GM23338 (cell line): ENCODE results near the gene NR1D1.

Experiments used
- CREB1 ChIP-seq: fragments of 250-450 bp; sonication (Bioruptor Pico); IDR thresholded peaks from 2 replicates; pipeline ENCODE4 v1.5.0; 2020; ENCODE audit warnings: low read depth, mild to moderate bottlenecking, moderate library complexity
- CTCF ChIP-seq, 2 experiments: fragments of 200-600 bp in 1 of 2; sonication (generic) in 1 of 2; conservative IDR thresholded peaks; 2 replicates each; pipeline versions ENCODE4 v1.5.1 to v1.6.1; 2016 to 2017; ENCODE audit warnings: antibody characterized with exemption in 2 of 2, low read depth in 2 of 2, mild to moderate bottlenecking in 2 of 2, moderate library complexity in 1 of 2
- EZH2 ChIP-seq: fragments of 200-600 bp; sonication (generic); IDR thresholded peaks from one replicate; pipeline ENCODE4 v1.8.0; 2017; ENCODE audit warnings: antibody characterized with exemption, mild to moderate bottlenecking, low read depth; ENCODE audit not compliant: unreplicated experiment
- EZH2phosphoT487 ChIP-seq: fragments of 200-600 bp; sonication (generic); IDR thresholded peaks from one replicate; pipeline ENCODE4 v1.8.1; 2018; ENCODE audit warnings: antibody characterized with exemption; ENCODE audit not compliant: unreplicated experiment
- NANOG ChIP-seq: IDR thresholded peaks from 2 replicates; pipeline ENCODE4 v1.6.1; 2016; ENCODE audit warnings: antibody characterized with exemption, borderline replicate concordance
- POLR2AphosphoS5 ChIP-seq: IDR thresholded peaks from 2 replicates; pipeline ENCODE4 v1.6.1; 2016; ENCODE audit warnings: antibody characterized with exemption, low read depth
- TF ChIP-seq, protein P1 (sequence below): fragments of 250-450 bp; sonication (Bioruptor Pico); IDR thresholded peaks from 2 replicates; pipeline ENCODE4 v1.5.0; 2020; ENCODE audit warnings: mild to moderate bottlenecking, moderate library complexity
- TF ChIP-seq, protein P2 (sequence below): IDR thresholded peaks from one replicate; pipeline ENCODE4 v1.6.1; 2018; ENCODE audit warnings: antibody characterized with exemption; ENCODE audit not compliant: unreplicated experiment

DNA sequence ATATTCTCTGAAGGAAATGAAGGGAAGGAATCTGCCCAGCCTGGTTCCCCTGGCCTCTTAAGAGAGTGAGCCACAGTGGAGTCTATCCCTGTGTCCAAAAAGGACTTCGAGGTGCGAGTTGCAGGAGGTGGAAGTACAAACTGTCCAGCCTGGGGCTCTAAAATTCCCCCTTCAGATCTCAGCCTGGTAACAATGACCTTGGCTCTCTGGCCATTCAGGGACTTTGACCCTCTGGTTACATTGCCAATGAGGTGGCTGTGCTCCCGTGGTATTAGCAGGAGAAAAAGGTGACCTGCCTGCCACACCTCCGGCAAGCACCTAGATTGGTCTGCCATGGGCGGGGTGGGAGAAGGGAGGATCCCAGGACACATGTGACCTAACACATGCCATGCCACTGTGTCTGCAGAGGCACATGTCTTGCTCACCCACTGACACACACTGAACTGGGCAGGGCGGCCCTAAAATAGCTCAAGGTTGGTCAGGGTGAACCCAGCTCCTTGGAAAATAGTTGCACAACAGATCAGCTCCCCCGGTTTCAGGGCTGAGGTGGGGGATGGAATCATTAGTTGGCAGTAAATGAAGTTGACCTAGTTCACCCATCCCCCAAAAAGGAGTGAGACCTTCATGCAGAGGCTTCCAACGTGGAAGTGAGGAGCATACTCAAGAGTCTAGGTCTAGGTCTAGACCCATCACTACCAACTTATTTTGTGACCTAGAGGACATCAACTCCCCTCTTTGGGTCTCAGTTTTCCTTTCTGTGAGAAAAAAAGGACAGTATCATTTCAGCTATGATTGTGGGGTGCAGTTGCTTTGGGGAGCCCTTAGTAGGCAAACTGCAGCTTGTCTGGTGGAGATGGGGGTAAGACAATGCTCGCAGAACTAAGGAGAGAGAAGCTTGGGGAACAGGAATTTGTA, 2.2 kb downstream of the NR1D1 start:
- no peak for TF ChIP-seq EZH2
- no peak for TF ChIP-seq NANOG
- no peak for TF ChIP-seq CTCF (conservative IDR thresholded peaks at IDR 0.05; ENCODE audit: low read depth in 2 of 2)
- TF ChIP-seq, protein P1, sequence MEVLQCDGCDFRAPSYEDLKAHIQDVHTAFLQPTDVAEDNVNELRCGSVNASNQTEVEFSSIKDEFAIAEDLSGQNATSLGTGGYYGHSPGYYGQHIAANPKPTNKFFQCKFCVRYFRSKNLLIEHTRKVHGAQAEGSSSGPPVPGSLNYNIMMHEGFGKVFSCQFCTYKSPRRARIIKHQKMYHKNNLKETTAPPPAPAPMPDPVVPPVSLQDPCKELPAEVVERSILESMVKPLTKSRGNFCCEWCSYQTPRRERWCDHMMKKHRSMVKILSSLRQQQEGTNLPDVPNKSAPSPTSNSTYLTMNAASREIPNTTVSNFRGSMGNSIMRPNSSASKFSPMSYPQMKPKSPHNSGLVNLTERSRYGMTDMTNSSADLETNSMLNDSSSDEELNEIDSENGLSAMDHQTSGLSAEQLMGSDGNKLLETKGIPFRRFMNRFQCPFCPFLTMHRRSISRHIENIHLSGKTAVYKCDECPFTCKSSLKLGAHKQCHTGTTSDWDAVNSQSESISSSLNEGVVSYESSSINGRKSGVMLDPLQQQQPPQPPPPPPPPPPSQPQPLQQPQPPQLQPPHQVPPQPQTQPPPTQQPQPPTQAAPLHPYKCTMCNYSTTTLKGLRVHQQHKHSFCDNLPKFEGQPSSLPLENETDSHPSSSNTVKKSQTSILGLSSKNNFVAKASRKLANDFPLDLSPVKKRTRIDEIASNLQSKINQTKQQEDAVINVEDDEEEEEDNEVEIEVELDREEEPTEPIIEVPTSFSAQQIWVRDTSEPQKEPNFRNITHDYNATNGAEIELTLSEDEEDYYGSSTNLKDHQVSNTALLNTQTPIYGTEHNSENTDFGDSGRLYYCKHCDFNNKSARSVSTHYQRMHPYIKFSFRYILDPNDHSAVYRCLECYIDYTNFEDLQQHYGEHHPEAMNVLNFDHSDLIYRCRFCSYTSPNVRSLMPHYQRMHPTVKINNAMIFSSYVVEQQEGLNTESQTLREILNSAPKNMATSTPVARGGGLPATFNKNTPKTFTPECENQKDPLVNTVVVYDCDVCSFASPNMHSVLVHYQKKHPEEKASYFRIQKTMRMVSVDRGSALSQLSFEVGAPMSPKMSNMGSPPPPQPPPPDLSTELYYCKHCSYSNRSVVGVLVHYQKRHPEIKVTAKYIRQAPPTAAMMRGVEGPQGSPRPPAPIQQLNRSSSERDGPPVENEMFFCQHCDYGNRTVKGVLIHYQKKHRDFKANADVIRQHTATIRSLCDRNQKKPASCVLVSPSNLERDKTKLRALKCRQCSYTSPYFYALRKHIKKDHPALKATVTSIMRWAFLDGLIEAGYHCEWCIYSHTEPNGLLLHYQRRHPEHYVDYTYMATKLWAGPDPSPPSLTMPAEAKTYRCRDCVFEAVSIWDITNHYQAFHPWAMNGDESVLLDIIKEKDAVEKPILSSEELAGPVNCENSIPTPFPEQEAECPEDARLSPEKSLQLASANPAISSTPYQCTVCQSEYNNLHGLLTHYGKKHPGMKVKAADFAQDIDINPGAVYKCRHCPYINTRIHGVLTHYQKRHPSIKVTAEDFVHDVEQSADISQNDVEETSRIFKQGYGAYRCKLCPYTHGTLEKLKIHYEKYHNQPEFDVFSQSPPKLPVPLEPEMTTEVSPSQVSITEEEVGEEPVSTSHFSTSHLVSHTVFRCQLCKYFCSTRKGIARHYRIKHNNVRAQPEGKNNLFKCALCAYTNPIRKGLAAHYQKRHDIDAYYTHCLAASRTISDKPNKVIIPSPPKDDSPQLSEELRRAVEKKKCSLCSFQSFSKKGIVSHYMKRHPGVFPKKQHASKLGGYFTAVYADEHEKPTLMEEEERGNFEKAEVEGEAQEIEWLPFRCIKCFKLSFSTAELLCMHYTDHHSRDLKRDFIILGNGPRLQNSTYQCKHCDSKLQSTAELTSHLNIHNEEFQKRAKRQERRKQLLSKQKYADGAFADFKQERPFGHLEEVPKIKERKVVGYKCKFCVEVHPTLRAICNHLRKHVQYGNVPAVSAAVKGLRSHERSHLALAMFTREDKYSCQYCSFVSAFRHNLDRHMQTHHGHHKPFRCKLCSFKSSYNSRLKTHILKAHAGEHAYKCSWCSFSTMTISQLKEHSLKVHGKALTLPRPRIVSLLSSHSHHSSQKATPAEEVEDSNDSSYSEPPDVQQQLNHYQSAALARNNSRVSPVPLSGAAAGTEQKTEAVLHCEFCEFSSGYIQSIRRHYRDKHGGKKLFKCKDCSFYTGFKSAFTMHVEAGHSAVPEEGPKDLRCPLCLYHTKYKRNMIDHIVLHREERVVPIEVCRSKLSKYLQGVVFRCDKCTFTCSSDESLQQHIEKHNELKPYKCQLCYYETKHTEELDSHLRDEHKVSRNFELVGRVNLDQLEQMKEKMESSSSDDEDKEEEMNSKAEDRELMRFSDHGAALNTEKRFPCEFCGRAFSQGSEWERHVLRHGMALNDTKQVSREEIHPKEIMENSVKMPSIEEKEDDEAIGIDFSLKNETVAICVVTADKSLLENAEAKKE (CRISPR knock-in tag), result 0 out of 2 replicates have a peak, but pooled peaks have one; percentile 32
- TF ChIP-seq CREB1 (CRISPR knock-in tag), result no peak
- no peak for TF ChIP-seq POLR2AphosphoS5
- TF ChIP-seq, protein P2, sequence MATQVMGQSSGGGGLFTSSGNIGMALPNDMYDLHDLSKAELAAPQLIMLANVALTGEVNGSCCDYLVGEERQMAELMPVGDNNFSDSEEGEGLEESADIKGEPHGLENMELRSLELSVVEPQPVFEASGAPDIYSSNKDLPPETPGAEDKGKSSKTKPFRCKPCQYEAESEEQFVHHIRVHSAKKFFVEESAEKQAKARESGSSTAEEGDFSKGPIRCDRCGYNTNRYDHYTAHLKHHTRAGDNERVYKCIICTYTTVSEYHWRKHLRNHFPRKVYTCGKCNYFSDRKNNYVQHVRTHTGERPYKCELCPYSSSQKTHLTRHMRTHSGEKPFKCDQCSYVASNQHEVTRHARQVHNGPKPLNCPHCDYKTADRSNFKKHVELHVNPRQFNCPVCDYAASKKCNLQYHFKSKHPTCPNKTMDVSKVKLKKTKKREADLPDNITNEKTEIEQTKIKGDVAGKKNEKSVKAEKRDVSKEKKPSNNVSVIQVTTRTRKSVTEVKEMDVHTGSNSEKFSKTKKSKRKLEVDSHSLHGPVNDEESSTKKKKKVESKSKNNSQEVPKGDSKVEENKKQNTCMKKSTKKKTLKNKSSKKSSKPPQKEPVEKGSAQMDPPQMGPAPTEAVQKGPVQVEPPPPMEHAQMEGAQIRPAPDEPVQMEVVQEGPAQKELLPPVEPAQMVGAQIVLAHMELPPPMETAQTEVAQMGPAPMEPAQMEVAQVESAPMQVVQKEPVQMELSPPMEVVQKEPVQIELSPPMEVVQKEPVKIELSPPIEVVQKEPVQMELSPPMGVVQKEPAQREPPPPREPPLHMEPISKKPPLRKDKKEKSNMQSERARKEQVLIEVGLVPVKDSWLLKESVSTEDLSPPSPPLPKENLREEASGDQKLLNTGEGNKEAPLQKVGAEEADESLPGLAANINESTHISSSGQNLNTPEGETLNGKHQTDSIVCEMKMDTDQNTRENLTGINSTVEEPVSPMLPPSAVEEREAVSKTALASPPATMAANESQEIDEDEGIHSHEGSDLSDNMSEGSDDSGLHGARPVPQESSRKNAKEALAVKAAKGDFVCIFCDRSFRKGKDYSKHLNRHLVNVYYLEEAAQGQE, result no peak
- TF ChIP-seq EZH2phosphoT487, result no peak
